ENCODE results near the gene AOPEP.

DNA sequence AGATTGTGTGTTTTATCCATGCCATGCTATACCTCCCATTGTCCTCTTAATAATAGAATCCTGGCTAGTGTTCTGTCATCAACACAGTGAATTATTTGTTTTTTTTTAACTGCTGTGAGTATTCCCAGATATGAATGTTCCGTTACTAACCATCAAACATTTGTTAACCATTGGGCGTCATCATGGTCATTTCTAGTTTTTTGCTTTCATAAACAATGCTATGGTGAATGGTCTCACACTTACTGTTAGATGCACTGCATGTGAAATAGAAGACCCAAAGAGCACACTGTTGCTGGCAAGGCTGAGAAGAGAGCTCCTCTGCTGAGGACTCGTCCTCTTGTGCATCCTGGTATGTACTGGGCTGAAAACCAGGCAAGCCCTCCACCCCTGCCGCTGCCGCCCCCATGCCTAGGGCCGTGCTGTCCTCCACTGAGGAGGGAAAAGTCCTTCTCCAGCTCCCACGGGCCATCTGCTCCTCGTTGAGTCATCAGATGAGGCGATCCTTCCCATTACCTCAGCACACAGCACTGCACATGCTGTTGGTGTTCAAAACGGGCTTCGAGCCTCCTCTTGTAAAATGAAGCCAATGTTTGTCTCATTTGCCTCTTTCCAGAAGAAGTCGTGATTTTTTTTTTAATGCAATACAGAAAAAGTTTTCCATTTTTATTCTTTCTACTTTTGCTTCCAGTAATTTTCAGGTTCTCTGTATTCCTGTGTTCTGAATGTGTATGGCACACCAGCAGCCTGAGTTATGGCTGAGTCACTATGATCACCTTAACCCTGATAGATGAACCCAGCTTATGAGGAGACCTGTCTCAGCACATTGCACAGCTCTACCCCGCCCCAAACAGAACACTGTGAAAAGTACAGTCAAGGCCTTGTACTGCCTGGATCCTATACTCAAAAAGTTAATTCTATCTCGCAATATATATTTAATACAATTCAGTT is 219.0 kb downstream of the AOPEP start:
- TF ChIP-seq, protein P1, sequence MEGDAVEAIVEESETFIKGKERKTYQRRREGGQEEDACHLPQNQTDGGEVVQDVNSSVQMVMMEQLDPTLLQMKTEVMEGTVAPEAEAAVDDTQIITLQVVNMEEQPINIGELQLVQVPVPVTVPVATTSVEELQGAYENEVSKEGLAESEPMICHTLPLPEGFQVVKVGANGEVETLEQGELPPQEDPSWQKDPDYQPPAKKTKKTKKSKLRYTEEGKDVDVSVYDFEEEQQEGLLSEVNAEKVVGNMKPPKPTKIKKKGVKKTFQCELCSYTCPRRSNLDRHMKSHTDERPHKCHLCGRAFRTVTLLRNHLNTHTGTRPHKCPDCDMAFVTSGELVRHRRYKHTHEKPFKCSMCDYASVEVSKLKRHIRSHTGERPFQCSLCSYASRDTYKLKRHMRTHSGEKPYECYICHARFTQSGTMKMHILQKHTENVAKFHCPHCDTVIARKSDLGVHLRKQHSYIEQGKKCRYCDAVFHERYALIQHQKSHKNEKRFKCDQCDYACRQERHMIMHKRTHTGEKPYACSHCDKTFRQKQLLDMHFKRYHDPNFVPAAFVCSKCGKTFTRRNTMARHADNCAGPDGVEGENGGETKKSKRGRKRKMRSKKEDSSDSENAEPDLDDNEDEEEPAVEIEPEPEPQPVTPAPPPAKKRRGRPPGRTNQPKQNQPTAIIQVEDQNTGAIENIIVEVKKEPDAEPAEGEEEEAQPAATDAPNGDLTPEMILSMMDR (IDR thresholded peaks at IDR 0.05 in 4 of 5, conservative IDR thresholded peaks at IDR 0.05 in 1 of 5): no peak
- no peak for TF ChIP-seq POLR2A (IDR thresholded peaks at IDR 0.05)
